ENCODE results near the gene DUSP18.

- TF ChIP-seq CTCF (IDR thresholded peaks at IDR 0.05; ENCODE audit: insufficient read depth, low read length, poor library complexity, severe bottlenecking) (no peak), EZH2phosphoT487 (conservative IDR thresholded peaks at IDR 0.05; ENCODE audit: low read length) (no peak)
Observed at GRCh38 chr22:30695351-30695851, 27.7 kb upstream of the DUSP18 start.
